SK-N-DZ (cell line): ENCODE data around the gene SMIM13.
A peak's percentile ranks its signal among the peaks of the same experiment; 100 is the strongest.

Source experiments
- DNase-seq: peaks from one replicate; pipeline ENCODE4 v3.0.0-alpha.2; 2015; ENCODE audit warnings: low spot score

SMIM13 gene

DNA sequence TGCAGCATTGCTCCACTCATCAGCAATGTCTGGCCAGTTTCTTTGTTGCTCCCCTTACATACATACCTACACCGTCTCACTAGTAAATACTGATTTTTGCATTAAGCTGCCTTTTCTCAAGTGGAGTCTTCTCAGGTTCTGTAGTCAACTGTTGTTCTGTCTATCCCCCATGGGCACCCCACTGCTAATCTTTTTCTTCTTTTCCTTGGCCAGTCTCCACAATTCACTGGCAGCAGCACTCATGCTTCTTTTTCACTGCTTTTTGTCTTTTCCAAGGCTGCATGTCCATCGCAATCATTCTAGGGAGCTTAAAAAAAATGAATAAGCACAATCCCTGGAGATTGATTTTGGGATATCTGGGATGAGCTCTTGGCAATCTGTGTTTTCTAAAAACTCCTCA lies 28.2 kb downstream of the SMIM13 start:
- DNase-seq = no peak

- DNase-seq = no peak
Observed at GRCh38 chr6:11122380-11122779, 28.7 kb downstream of the SMIM13 start.

GRCh38 chr6:11123978-11124377 lies 30.3 kb downstream of the SMIM13 start:
- no peak for DNase-seq

DNA sequence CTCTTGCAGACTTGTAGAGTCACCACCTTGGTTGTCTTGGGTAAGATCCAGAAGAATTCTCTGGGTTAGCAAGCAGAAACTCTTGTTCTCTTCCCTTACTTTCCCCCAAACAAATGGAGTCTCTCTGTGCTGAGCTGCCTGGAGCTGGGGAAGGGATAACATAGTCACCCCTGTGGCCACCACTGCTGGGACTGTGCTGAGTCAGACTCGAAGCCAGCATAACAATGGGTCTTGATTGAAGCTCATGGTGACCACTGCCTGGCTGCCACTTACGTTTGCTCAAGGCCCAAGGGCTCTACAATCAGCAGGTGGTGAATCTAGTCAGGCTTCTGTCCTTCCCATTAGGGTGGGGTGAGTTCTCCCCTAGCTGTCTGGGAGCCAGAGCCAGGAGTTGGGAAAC lies 33.2 kb downstream of the SMIM13 start:
- DNase-seq = no peak

DNA sequence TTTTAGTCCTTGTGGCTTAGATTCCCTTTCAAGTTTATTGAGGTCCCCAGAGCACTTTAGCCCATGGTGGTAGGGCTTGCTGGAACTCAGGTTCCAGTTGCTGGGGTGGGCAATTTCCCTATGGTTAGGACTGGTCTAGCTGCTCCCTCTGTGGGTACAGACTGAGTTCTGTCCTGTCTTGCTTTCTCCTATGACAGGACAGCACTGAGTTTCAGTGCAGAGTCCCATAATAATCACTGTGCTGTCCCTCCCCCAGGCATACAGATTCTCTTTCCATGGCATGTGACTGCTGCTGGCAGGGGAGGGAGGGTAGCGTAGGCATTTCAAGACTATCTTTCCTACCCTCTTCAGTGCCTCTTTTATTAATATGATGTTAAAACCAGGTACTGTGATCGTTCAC lies 35.0 kb downstream of the SMIM13 start:
- DNase-seq = no peak

- no peak for DNase-seq
Observed at GRCh38 chr6:11129908-11130565, 36.4 kb downstream of the SMIM13 start.

GRCh38 chr6:11130605-11131004 lies 37.0 kb downstream of the SMIM13 start:
- DNase-seq = no peak

- no peak for DNase-seq
Observed at GRCh38 chr6:11132194-11132888, 38.7 kb downstream of the SMIM13 start.

- no peak for DNase-seq
Observed at GRCh38 chr6:11133281-11133680, 39.6 kb downstream of the SMIM13 start.

DNA sequence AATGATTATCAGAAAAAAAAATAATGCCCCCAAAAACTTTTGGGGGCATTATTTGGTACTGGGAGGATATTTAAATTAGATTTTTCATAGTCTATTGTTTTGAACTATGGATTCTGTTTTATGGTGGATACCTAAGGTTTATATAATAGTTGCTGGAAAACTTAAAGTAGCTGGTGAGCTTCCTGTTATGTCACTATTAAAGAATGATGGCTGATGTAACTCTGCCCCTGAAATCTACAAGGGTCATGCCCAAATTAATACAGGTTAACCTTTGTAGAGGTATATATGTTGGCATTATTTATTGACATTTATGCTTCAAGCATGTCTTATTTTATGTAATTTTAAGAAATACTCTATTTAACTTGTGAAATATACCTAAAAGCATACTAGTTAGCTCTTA lies 43.2 kb downstream of the SMIM13 start:
- no peak for DNase-seq

GRCh38 chr6:11139051-11139960 lies 45.7 kb downstream of the SMIM13 start:
- DNase-seq = no peak

DNA sequence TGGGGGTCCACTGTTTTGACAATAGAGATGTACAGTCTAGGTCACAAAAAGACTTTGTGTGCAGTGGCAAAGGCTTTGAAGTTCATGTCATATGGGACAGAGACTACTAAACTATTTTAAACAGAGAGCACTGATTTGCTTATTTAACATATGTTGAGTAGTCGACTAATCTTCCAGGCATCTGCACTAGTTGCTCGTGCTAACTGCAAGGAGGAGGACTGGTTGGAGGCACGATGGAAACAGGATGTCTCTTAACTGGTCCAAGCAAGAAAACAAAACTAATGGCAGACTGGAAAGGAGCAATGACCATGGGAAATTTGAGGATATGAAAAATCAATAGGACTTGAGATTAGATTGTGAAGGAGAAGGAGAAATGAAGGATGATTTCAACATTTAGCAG lies 46.4 kb downstream of the SMIM13 start:
- DNase-seq = no peak

DNA sequence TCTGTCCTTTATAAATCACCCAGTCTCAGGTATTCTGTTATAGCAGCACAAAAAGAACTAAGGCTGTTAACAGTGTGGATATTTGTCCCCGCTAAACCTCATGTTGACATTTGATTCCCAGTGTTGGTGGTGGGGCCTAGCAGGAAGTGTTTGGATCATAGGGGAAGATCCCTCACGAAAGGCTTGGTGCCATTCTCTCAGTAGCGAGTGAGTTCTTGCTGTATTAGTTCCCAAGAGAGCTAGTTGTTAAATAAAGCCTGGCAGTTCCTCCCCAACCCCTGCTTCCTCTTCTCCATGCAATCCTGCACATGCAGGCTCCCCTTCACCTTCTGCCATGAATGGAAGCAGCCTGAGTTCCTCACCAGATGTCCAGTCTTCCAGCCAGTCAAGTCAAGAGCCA lies 47.7 kb downstream of the SMIM13 start:
- DNase-seq = no peak

DNA sequence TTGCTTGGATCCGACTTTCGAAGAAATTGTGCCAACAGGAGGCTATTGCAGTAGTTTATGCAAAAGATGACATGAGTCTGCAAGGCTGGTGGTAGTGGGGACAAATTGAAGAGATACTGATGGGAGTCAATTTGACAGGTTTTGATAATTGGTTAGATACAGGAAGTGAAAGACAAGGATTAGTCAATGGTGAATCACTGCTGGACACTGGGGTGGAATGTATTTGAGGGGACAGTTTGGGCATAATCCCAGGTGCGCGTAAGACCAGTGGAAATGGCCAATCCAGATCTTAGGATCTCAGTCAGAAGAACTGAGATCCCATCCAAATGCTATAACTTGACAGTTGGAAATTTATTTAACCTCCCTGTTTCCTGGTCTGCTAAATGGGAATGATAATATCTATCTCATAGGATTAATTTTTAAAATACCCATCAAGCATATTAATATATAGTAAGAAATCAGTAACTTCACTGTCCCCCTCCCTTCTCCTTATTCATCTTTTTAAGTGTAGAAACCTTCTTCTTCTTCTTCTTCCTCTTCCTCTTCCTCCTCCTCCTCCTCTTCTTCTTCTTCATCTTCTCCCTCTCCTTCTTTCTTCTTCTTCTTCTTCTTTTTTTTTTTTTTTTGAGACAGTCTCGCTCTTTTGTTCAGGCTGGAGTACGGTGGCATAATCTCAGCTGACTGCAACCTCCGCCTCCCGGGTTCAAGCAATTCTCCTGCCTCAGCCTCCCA lies 48.8 kb downstream of the SMIM13 start:
- no peak for DNase-seq

GRCh38 chr6:11143394-11144371 lies 50.0 kb downstream of the SMIM13 start:
- DNase-seq = no peak

GRCh38 chr6:11144393-11144851 lies 50.8 kb downstream of the SMIM13 start:
- peak; percentile 66 for DNase-seq

GRCh38 chr6:11146117-11146826 lies 52.6 kb downstream of the SMIM13 start:
- no peak for DNase-seq

- DNase-seq = no peak
Observed at GRCh38 chr6:11149551-11149950, 55.9 kb downstream of the SMIM13 start.

DNA sequence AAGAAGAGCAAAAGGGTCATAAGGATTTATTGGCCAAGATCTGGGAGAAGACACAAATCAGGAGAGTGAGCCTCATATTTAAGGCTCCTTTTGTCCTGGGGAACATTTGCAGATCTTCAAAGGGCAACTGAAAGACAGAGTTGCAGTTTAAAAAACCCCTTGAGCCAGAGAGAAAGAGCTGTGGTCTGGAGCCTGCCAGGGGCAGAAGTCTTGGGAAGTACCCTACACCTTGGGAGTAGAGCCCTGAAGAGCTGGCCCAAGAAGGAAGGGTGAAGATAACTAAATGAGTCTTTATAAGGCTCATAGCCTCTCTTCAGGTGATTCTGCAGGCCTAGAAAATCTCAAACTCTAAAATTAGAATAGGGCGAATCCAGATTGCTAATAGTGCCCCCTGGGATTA lies 57.9 kb downstream of the SMIM13 start:
- DNase-seq = no peak

GRCh38 chr6:11152581-11152980 lies 58.9 kb downstream of the SMIM13 start:
- DNase-seq = no peak
